ENCODE measurements around the gene TLR5.

DNA sequence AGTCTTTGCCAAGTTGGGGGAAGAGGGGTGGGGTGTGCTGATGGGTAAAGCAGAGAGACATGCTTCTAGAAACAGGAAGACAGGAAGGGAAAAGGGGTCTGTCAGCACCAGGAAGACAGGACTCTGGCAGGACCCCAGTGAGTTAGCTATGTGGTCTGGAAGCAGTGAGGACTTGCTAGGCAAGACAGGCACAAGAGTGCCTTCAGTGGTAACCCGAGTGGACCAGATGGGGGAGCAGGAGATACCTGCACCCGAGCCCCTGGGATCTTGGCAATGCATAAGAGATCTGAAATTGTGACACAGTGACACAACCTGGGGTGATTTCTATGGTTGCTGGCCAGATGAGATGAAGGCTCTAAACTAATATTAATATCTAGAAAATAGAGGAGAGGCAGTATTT is 7.0 kb downstream of the TLR5 start:
- TF ChIP-seq POLR2A (IDR thresholded peaks at IDR 0.05): no peak
- TF ChIP-seq, protein P1, sequence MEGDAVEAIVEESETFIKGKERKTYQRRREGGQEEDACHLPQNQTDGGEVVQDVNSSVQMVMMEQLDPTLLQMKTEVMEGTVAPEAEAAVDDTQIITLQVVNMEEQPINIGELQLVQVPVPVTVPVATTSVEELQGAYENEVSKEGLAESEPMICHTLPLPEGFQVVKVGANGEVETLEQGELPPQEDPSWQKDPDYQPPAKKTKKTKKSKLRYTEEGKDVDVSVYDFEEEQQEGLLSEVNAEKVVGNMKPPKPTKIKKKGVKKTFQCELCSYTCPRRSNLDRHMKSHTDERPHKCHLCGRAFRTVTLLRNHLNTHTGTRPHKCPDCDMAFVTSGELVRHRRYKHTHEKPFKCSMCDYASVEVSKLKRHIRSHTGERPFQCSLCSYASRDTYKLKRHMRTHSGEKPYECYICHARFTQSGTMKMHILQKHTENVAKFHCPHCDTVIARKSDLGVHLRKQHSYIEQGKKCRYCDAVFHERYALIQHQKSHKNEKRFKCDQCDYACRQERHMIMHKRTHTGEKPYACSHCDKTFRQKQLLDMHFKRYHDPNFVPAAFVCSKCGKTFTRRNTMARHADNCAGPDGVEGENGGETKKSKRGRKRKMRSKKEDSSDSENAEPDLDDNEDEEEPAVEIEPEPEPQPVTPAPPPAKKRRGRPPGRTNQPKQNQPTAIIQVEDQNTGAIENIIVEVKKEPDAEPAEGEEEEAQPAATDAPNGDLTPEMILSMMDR (IDR thresholded peaks at IDR 0.05): no peak
- TF ChIP-seq EP300 (IDR thresholded peaks at IDR 0.05): no peak

All from upper lobe of left lung (tissue), 4 donors.